Measurements from ENCODE around the gene TMEM131. TPM values are rescaled to one million over a fixed set of nuclear protein-coding genes. Genes with fewer than 3 reads are reported as not detected.
A peak's percentile ranks its signal among the peaks of the same experiment; 100 is the strongest.

Gene TMEM131
- total and polyA plus RNA-seq, 2 of the 8 experiments (the other 6 are each of a cell fraction or from before 2014, with no cell fraction given): 9.7 to 22.9 TPM

GRCh38 chr2:97724946-97725688, 270.6 kb downstream of the TMEM131 start:
- H4K91ac ChIP-seq (replicated peaks; ENCODE audit: insufficient read length, low read length): no peak overlapping the region
- H3K9me3 ChIP-seq (ENCODE audit: insufficient read depth in 2 of 2, low read depth in 1 of 2, low read length in 1 of 2): no peaks in the 10 kb centered on the region
- H3K27me3 ChIP-seq (replicated peaks in 1 of 4; ENCODE audit: control insufficient read depth in 3 of 4, extremely low read depth in 1 of 4, insufficient read depth in 3 of 4, low read length in 3 of 4): no peaks in the 10 kb centered on the region
- no peak overlapping the region for H2BK5ac ChIP-seq (ENCODE audit: low read depth, low read length)
- WGBS, 2 experiments (ENCODE audit: extremely low coverage in 1 of 2, insufficient coverage in 1 of 2, insufficient read length in 1 of 2, insufficient replicate concordance in 2 of 2, low coverage in 1 of 2, low lambda C conversion rate in 2 of 2, missing lambda C conversion rate in 1 of 2): 93% methylated on average over 29 of the region's 31 CpGs; no CpG with 5 or more reads in 1 of the 2 experiments
- H3K23me2 ChIP-seq (ENCODE audit: low read depth, low read length): no peaks in the 10 kb centered on the region
- H2BK12ac ChIP-seq (ENCODE audit: low read depth, low read length): no peak overlapping the region
- no peaks in the 10 kb centered on the region for H3K36me3 ChIP-seq (ENCODE audit: control insufficient read depth in 2 of 4, insufficient read depth in 4 of 4, low read length in 3 of 4)
- DNase-seq (ENCODE audit: low read depth in 1 of 2, low spot score in 2 of 2): no peak
- H3K18ac ChIP-seq (ENCODE audit: extremely low read depth, low read length): no peak overlapping the region
- ChIA-PET CTCF (ENCODE audit: partially characterized antibody) (interaction anchor here (0.6 to 11.0 kb wide), 9 partner anchors 8 to 79 kb away, joined by 3 to 105 read pairs (median 3); no protein-coding TSS in a partner anchor), POLR2A (ENCODE audit: partially characterized antibody) (interaction anchor here (1.2 kb wide), 1 partner anchor 79 kb away, joined by 3 read pairs; the partner anchor contains the start of gene COX5B)
- FAIRE-seq: no peak
- H4K8ac ChIP-seq (ENCODE audit: extremely low read depth, insufficient read depth, low read length): no peak overlapping the region
- no peak overlapping the region for H3K9ac ChIP-seq (replicated peaks in 1 of 4; ENCODE audit: extremely low read depth in 1 of 4, low read depth in 3 of 4, low read length in 3 of 4)
- no peak overlapping the region for H3K23ac ChIP-seq (ENCODE audit: insufficient read length)
- H2AK5ac ChIP-seq (ENCODE audit: low read depth, low read length): no peak overlapping the region
- H3K4me3 ChIP-seq (ENCODE audit: extremely low read depth in 1 of 4, insufficient read depth in 2 of 4, low read depth in 3 of 4, low read length in 4 of 4): no peak overlapping the region
- H3K79me1 ChIP-seq (ENCODE audit: low read depth, low read length): no peaks in the 10 kb centered on the region
- H2BK20ac ChIP-seq (ENCODE audit: low read length): no peak overlapping the region
- no peak overlapping the region for H2AFZ ChIP-seq (ENCODE audit: low read length)
- H4K5ac ChIP-seq (ENCODE audit: insufficient read length, low read depth, low read length): no peak overlapping the region
- no peaks in the 10 kb centered on the region for H3K79me2 ChIP-seq (ENCODE audit: control insufficient read depth in 1 of 2, insufficient read depth in 2 of 2, low read length in 2 of 2)
- no peak overlapping the region for H3K14ac ChIP-seq (ENCODE audit: insufficient read length)
- H3K4me2 ChIP-seq (ENCODE audit: insufficient read depth in 1 of 2, low read depth in 2 of 2, low read length in 2 of 2): no peak overlapping the region
- H3K27ac ChIP-seq (ENCODE audit: low read depth, low read length): no peak overlapping the region
- TF ChIP-seq HDAC6 (IDR thresholded peaks at IDR 0.05; ENCODE audit: low read depth, low read length) (no peak), CTCF (IDR thresholded peaks at IDR 0.05; ENCODE audit: control extremely low read depth in 1 of 3, insufficient read depth in 1 of 3, low read depth in 1 of 3, low read length in 3 of 3) (peak in 2 of 3 experiments; percentile 27 to 33; a peak in 2 of 4 replicates), RAD21 (IDR thresholded peaks at IDR 0.05 in 1 of 2, conservative IDR thresholded peaks at IDR 0.05 in 1 of 2; ENCODE audit: low read depth in 2 of 2, low read length in 2 of 2) (peak in 1 of 2 experiments; percentile 24; a peak in 1 of 4 replicates)
- H3K4me1 ChIP-seq (replicated peaks in 1 of 4; ENCODE audit: control insufficient read depth in 3 of 4, insufficient read depth in 4 of 4, low read length in 3 of 4): peaks cover 2 to 5% (median 3%) of the 10 kb centered on the region in 4 experiments; a peak in 5 of 7 replicates
- H2BK15ac ChIP-seq (ENCODE audit: low read length): no peak overlapping the region
- H3K56ac ChIP-seq (replicated peaks; ENCODE audit: insufficient read length, low read depth, low read length): no peak overlapping the region
- H2BK120ac ChIP-seq (replicated peaks; ENCODE audit: low read depth, low read length): no peak overlapping the region
- no peak overlapping the region for H3K4ac ChIP-seq (replicated peaks; ENCODE audit: insufficient read length, low read depth, low read length)
- H4K20me1 ChIP-seq (replicated peaks in 1 of 2; ENCODE audit: control insufficient read depth in 1 of 2, insufficient read depth in 2 of 2, low read length in 2 of 2): no peaks in the 10 kb centered on the region

Measured in H1 (cell line).